ES-I3 (cell line): ENCODE data around the gene LAMB2.
A peak's percentile ranks its signal among the peaks of the same experiment; 100 is the strongest.

Source experiments
- H3K36me3 ChIP-seq: 2 replicates; pipeline ENCODE4 v1.6.1; 2013; ENCODE audit warnings: mild to moderate bottlenecking, low read length, control low read depth, moderate library complexity; ENCODE audit not compliant: insufficient read depth
- H3K4me1 ChIP-seq: 2 replicates; pipeline ENCODE4 v1.6.1; 2013; ENCODE audit warnings: mild to moderate bottlenecking, control low read depth, low read length; ENCODE audit not compliant: insufficient read depth
- H3K9ac ChIP-seq: 2 replicates; pipeline ENCODE4 v1.6.1; 2013; ENCODE audit warnings: low read depth, mild to moderate bottlenecking, low read length, moderate library complexity
- H3K9me3 ChIP-seq: 2 replicates; pipeline ENCODE4 v1.6.1; 2013; ENCODE audit warnings: mild to moderate bottlenecking, low read length, moderate library complexity; ENCODE audit not compliant: control insufficient read depth, insufficient read depth

The LAMB2 gene

GRCh38 chr3:49093853-49094767, 38.7 kb downstream of the LAMB2 start, which contains the start of gene QRICH1:
TSS of gene QRICH1 (minus strand) at chr3:49094071. CDS start at chr3:49077017, 17,054 bp downstream.
- H3K36me3 ChIP-seq, result peaks cover 6% of the 10 kb centered on the region; the same call in 1 of the 2 replicates
- H3K4me1 ChIP-seq, result no peaks in the 10 kb centered on the region
- peak within 1 kb of the TSS; percentile 78 for H3K9ac ChIP-seq

DNA sequence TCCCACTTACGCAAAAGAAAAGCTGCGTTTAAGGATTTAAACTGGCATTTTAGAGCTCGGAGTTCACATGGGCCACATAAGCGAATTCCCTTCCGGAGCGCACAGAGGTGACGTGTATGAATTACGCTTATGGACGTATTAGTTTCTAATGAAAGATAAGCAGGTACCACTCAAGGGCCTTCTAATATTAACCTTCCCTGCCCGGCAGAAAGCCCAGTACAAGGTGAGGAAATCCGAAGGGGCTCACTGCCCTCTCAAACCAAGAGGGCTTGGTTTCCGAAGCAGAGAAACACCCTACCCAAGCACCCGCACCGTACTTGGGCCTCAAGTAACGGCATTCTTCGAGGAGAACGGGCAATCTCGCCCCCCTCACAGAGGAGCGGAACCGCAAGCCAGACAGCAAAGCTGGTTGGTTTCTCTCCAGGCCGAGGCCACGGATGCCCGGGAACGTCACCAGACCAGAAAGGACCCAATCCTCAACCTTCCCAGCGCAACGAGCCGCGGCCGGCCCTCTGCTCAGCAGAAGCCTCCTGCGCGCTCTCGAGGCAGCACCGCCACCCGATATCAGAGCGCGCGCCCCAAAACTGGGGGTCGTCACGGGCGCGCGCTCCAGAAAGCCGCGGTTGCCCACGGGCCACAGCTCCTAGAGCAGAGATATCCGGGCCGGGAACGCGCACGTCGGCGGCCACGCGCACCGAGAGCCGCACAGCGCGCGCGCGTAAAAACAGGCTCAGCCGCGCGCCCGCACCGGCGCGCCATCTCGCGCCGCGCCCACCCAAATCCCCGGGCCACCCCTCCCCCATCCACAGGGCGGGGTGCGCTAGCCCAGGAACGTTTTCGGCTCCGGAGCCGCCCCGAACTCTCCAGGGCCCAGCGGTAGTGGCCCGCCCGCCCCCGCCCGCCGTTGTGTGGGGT, 39.7 kb downstream of the LAMB2 start:
- no peaks in the 10 kb centered on the region for H3K9me3 ChIP-seq
- H3K4me1 ChIP-seq, result no peaks in the 10 kb centered on the region
- peak overlapping the region; percentile 78 for H3K9ac ChIP-seq
- no peaks in the 10 kb centered on the region; the same call in 1 of the 2 replicates for H3K36me3 ChIP-seq

More at GRCh38 chr3:49093853-49094767, 38.7 kb downstream of the LAMB2 start, which contains the start of gene QRICH1:
- H3K9me3 ChIP-seq, result no peaks in the 10 kb centered on the region

DNA sequence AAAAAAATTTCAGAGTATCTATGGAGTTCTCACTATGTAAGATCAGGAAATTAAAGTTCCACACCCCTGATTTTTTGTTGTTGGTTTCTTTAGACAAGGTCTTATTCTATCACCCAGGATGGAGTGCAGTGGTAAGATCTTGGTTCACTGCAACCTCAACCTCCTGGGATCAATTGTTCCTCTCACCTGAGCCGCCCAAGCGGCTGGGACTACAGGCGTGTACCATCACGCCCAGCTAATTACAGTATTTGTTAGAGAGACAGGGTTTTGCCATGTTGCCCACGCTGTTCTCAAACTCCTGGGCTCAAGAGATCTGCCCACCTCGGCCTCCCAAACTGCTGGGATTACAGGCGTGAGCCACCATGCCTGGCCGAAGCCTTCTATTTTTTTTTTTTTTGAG, 51.4 kb downstream of the LAMB2 start:
- Histone ChIP-seq H3K4me1 (no peaks in the 10 kb centered on the region), H3K9ac (no peak overlapping the region), H3K36me3 (peaks cover 8% of the 10 kb centered on the region), H3K9me3 (no peaks in the 10 kb centered on the region)

- Histone ChIP-seq H3K9me3 (no peaks in the 10 kb centered on the region), H3K36me3 (peaks cover 14% of the 10 kb centered on the region), H3K9ac (no peak overlapping the region), H3K4me1 (no peaks in the 10 kb centered on the region)
Measured at GRCh38 chr3:49079270-49079669, 53.6 kb downstream of the LAMB2 start.

DNA sequence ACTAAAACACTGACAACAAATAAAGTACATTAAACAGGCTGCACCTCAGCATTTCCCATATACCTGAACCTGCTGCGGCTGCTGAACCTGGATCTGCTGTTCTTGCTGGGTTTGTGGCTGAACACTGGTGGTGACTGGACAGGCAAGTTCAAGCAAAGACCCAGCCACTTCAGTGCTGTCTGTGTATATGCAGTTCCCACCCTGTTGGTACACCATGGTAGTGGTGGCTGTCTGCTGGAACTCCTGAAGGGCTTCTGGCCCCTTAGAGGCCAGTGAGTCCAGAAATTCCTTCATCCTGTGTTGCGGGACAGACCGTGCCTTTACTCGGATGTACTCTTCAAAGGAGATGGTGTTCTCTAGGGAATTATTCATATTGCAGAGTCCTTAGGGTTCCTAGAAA, 56.2 kb downstream of the LAMB2 start:
- H3K36me3 ChIP-seq, result peaks cover 26% of the 10 kb centered on the region
- no peaks in the 10 kb centered on the region for H3K9me3 ChIP-seq
- no peaks in the 10 kb centered on the region for H3K4me1 ChIP-seq
- no peak overlapping the region for H3K9ac ChIP-seq

DNA sequence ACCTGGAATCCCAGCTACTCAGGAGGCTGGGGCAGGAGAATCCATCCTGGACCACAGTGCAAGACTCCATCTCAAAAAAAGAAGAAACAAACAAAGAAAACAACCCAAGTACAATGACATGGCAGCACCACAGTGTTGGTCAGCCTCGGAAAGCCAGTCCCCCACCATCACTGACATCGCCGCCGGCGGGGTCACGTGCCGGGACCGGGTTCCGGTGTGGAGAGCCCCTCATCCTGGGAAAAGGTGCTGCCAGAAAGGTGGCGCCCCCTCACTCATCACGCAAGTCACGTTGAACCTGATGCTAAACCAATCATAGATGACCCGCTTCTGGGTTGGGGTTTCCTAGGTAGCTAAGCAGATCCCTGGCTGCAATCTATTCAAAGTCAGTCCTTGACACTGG, 56.7 kb downstream of the LAMB2 start:
- H3K4me1 ChIP-seq, result no peaks in the 10 kb centered on the region
- H3K36me3 ChIP-seq, result peaks cover 26% of the 10 kb centered on the region
- no peaks in the 10 kb centered on the region for H3K9me3 ChIP-seq
- H3K9ac ChIP-seq, result no peak overlapping the region
